Stimulated activated CD4-positive, alpha-beta T cell treated with anti-CD3 and anti-CD28 coated beads, Interleukin-4, amount 100 ng/mL, for 4 hours (primary cell): ENCODE measurements around the gene XIAP.
"Not testable (repeated sequence)": the region's sequence is repeated elsewhere in the genome, so short reads cannot be mapped to it uniquely, and the experiment has no call there.

Experiments used
- DNase-seq, 2 experiments: peaks; one replicate each; pipeline ENCODE4 v3.0.0-alpha.2; 2020

The XIAP gene

GRCh38 chrX:123859846-123860838, at the start of gene XIAP:
TSS of gene XIAP (plus strand) at chrX:123860053. CDS start at chrX:123885663, 25,610 bp downstream.
- peak; percentile 33 to 51 for DNase-seq

DNA sequence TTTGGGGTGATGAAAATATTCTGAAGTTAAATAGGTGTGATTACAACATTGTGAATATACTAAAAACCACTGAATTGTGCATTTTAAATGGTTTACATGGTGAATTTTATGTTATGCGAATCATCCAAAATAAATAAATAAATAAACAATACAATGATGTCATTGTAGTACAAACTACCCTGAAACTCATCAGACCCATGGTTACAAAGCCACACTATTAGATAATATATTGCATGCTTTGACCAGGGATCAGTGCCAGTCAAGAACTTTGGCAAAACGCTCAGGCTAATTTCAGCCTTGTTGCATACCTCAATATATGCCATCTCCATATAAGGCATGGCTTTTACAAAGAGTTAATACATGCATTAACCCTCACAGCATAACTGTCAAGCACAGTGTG, 45.5 kb upstream of the XIAP start:
- DNase-seq: no peak

GRCh38 chrX:123814934-123815394, 44.9 kb upstream of the XIAP start:
- DNase-seq: not testable (repeated sequence)

DNA sequence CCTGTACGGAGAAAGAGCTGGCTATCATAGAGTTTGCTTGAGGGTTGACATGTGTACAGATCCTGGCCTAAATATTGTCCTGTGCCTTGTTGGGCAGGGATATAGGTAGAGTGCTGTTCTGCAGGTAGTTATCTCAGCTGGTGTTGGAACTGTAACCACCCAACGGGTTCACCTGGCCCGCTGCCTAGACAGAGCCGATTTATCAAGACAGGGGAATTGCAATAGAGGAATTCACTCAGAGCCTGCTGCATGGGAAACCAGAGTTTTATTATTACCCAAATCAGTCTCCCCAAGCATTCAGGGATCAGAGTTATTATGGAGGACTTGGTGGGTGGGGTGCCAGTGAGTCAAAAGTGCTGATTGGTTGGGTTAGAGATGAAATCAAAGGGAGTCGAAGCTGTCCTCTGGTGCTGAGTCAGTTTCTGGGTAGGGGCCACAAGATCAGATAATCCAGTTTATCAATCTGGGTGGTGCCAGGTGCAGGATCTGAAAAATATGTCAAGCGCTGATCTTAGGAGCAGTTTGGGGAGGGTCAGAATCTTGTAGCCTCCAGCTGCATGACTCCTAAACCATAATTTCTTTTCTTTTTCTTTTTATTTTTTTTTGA, 42.5 kb upstream of the XIAP start:
- DNase-seq: no peak

- no peak for DNase-seq
Observed at GRCh38 chrX:123818243-123818642, 41.6 kb upstream of the XIAP start.

DNA sequence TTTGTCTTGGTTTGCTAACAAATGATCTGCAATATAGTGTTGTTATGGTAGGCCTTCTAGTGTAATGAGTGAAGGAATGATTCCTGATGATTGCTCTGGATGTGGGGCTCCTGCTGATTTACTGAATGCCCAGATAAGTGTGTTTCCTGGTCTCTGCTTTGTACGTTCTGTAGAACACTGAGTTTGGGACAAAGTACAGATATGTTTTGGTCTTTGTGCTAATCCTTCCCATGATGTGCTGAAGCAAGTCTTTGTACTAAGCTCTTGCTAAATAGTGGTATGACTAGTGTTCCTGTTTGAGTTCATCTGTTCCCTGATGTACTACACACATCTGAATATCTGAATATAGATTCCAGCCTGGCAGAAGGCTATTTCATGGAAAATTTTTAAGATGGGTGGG, 36.9 kb upstream of the XIAP start:
- no peak for DNase-seq

DNA sequence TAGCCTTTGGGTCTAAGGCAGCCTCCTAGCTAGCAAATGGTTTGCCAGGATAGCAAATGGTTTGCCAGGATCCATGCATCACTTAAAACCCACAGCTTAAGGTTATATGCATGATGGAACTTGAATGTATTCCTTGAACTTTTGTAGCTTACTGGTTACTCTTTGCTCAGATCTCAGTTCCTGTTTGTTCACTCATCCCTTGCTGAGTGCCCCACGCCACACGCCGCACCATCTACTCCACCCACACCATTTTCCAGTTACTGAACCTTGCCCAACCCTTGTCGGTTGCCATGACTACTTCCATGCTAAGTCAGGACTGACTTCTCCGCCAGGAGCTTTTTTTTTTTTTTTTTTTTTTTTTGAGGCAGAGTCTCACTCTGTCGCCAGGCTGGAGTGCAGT, 29.5 kb upstream of the XIAP start:
- no peak for DNase-seq

- peak; percentile 38 to 47 for DNase-seq
Observed at GRCh38 chrX:123833387-123833786, 26.5 kb upstream of the XIAP start.

GRCh38 chrX:123834116-123834515, 25.7 kb upstream of the XIAP start:
- no peak for DNase-seq

DNA sequence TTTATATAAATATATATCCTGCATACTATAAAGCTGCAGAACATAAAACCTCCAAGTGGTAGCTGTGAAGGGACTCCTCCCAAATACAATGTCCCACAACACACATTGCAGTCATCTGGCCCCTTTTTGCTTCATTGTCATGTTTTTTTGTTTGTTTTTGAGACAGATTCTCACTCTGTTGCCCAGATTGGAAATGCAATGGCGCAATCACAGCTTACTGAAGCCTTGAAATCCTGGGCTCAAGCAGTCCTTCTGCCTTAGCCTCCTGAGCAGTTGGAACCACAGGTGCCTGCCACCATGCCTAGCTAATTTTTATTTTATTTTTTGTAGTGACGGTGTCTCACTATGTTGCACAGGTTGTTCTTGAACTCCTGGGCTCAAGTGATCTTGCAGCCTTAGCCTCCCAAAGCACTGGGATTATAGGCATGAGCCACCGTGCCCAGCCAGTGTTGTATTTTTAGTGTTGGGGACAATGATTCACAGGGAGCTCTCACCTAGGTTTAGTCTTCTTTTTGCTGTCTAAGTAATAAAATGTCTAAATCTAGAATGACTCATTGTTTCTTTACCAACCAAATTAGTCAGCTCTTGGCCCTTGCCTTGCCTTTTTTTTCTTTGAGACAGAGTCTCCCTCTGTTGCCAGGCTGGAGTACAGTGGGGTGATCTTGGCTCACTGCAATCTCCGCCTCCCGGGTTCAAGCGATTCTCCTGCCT, 24.0 kb upstream of the XIAP start:
- no peak for DNase-seq

- DNase-seq: not testable (repeated sequence)
Observed at GRCh38 chrX:123845129-123845528, 14.7 kb upstream of the XIAP start.

DNA sequence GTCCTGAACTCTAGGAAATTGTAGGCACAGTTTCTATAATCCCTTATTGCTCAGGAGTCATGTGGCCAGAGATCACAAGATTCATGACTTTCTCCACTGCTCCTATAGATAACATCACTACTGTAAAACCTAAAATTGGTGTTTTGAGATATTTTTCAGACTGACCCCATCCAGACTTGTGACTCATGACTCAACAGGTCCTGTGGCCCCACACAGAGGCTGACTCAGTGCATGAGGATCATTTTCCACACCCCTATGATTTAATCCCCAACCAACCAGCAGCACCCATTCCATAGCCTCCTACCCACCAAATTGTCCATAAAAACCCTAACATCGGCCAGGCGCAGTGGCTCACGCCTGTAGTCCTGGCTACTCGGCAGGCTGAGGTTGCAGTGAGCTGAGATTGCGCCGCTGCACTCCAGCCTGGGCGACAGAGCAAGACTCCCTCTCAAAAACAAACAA, 13.2 kb upstream of the XIAP start:
- no peak for DNase-seq

GRCh38 chrX:123847056-123847455, 12.8 kb upstream of the XIAP start:
- DNase-seq: no peak

- DNase-seq: no peak
Observed at GRCh38 chrX:123849096-123849495, 10.8 kb upstream of the XIAP start.

- not testable (repeated sequence) for DNase-seq
Observed at GRCh38 chrX:123849906-123850305, 9.9 kb upstream of the XIAP start.

GRCh38 chrX:123851079-123851478, 8.8 kb upstream of the XIAP start:
- no peak for DNase-seq

DNA sequence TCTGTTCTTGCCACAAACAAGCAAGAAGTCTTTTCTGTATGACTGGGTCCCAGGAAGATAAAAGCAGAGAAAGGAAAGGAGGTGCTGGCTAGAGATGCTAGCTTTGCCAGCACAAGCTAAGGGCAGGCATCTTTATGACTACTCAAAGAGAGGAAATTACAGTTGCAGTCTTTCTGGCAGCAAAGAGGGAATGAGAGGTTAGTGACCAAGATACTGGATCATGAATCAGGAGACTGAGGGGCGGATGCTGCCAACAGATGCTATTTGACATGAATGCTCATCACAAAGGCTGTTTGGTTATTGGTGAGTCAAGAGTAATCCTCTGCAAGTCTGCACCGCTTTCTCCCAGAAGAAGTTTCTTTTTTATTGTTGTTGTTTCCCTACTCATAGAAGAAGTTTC, 5.5 kb upstream of the XIAP start:
- no peak for DNase-seq

DNA sequence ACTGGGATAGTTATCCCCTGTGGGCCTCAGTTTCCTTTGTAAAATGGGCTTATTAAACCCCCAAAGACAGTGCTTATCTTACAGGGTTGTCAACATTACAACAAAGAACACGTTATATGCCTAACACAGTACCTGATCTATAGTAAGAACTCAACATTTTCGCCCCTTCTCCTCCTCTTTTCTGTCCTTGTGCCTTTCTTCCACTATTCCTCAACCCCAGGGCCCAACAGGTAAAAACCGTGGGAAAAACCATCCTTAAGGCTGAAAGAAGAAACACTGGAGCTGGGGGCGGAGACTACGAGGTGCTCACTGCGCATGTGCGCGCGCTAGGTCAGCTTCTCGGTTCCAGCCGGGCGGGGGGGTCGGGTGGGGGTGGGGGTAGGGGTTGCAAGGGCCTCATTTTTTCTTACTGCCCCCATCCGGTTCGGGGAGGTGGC, 426 bp upstream of the XIAP start:
- DNase-seq: peak in 1 of 2 experiments; percentile 48

DNA sequence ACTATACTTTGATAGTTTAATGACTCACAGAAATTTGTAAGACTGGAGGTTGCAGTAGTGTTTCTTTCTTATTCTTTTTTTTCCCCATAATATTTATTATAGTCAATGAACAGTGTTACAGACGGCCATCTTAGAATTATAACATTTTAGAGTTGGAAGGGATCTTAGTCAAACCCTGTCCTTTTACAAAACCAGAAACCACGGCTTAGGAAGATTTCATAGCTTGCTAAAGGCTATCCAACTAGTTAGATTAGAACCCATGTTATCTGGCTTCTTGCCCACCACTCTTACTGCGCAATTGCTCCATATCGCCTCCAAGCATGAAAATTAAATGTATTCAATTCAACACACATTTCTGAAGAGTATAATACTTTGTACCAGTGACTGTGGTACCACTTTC, 1.1 kb downstream of the XIAP start:
- DNase-seq: no peak

DNA sequence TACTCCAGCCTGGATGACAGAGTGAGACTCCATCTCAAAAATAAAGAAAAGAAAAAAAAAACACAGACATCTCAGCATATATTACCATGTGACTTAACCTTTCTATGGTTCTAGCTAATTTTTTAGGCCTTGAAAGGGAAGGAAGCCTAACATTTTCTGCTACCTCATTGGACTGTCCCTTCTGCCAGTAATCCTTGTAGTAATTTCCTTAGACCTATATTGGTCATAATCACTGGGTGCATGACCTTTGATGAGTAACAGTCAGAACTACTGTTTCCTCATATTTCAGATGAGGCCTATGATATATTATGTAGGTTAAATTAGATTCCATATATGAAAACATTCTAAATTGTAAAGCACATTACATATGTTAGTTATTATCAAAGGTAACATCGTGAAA, 9.6 kb downstream of the XIAP start:
- no peak for DNase-seq

DNA sequence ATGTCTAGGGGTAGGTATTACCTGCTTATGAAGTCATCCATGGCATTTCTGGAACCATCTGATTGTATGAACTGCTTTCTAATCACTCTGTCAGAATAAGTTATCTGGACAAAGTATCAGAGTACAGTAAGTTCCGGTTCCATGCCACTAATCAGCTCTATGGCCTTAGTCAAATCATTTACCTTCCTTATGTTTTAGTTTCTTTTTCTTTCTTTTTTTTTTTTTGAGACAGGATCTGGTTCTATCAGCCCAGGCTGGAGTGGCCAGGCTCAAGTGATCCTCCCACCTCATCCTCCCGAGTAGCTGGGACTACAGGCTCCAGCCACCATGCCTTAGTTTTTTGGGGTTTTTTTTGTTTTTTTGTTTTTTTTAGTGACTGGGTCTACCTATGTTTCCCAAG, 11.5 kb downstream of the XIAP start:
- no peak for DNase-seq

DNA sequence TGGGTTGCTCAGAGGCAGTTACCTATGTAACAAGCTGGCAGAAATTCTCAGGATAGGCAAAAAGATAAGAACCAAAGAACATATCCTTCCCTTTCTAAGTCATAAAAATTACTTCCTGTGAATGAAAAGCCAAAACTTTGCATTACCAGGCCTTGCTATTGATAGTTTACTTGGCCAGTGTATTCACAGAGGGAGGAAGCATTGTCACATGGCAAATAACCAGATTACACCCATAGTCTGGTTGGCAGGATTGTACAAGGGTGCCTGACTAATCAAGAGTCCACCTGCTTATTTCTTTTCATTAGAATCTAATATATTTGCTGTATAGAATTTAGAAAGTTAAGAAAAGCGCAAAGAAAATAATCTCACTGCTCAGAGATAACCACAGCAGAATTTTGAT, 14.1 kb downstream of the XIAP start:
- DNase-seq: no peak

- no peak for DNase-seq
Observed at GRCh38 chrX:123876177-123876576, 16.3 kb downstream of the XIAP start.
